GM23248 (cell line): ENCODE data around the gene IL19.

Experiments
- EZH2 ChIP-seq: fragments of 200-600 bp; sonication (generic); IDR thresholded peaks from 2 replicates; pipeline ENCODE4 v1.6.1; 2018; ENCODE audit warnings: antibody characterized with exemption, mild to moderate bottlenecking; ENCODE audit not compliant: insufficient read depth, poor library complexity, severe bottlenecking
- EZH2phosphoT487 ChIP-seq: fragments of 200-600 bp; sonication (generic); IDR thresholded peaks from 2 replicates; pipeline ENCODE4 v1.6.1; 2018; ENCODE audit warnings: antibody characterized with exemption, moderate library complexity, mild to moderate bottlenecking, low read depth; ENCODE audit not compliant: insufficient read depth

- TF ChIP-seq EZH2 = no peak
- TF ChIP-seq EZH2phosphoT487 = no peak
These were observed 120.8 kb downstream of the IL19 start for GRCh38 chr1:206891412-206891811.
